K562 (cell line): ENCODE results near the gene ANO1. TPM values are rescaled to one million over a fixed set of nuclear protein-coding genes. Genes with fewer than 3 reads are reported as not detected.
A peak's percentile ranks its signal among the peaks of the same experiment; 100 is the strongest.

Experiments
- ARID2 ChIP-seq: fragments of 450-650 bp; IDR thresholded peaks from 2 replicates; pipeline ENCODE4 v1.6.1; 2017; ENCODE audit warnings: antibody characterized with exemption, mild to moderate bottlenecking
- BCOR ChIP-seq: fragments of 450-650 bp; IDR thresholded peaks from 2 replicates; pipeline ENCODE4 v1.6.1; 2016
- FOXA1 ChIP-seq: fragments of 450-650 bp; IDR thresholded peaks from 2 replicates; pipeline ENCODE4 v1.6.1; 2016; ENCODE audit warnings: mild to moderate bottlenecking, borderline replicate concordance
- GTF2E2 ChIP-seq: fragments of 200-800 bp; sonication (Bioruptor generic); IDR thresholded peaks from 2 replicates; pipeline ENCODE4 v1.6.1; 2016; ENCODE audit warnings: missing genetic modification characterization, missing compliant biosample characterization
- HDAC1 ChIP-seq, 2 experiments: fragments of 450-650 bp; IDR thresholded peaks; 2 replicates each; pipeline ENCODE4 v1.6.1; 2016 to 2017; ENCODE audit warnings: inconsistent platforms in 1 of 2, mild to moderate bottlenecking in 1 of 2, moderate library complexity in 1 of 2
- HDAC8 ChIP-seq: fragments of 450-650 bp; IDR thresholded peaks from 2 replicates; pipeline ENCODE4 v1.6.1; 2016; ENCODE audit warnings: mild to moderate bottlenecking, missing genetic modification characterization, moderate library complexity, missing compliant biosample characterization
- JUN ChIP-seq, 2 experiments: sonication (generic) in 1 of 2; formaldehyde crosslinking in 1 of 2; IDR thresholded peaks; 2 replicates each; pipeline versions ENCODE4 v1.6.1 to v1.8.0; 2012 to 2022; ENCODE audit warnings: borderline replicate concordance in 2 of 2, mild to moderate bottlenecking in 2 of 2, improper control_type of control experiment in 1 of 2, low read depth in 1 of 2, low read length in 1 of 2, missing genetic modification reagents in 1 of 2
- KDM2B ChIP-seq: fragments of 250-450 bp; sonication (Bioruptor Pico); IDR thresholded peaks from 2 replicates; pipeline ENCODE4 v1.8.0; 2021; ENCODE audit warnings: mild to moderate bottlenecking, moderate library complexity
- LARP7 ChIP-seq: fragments of 450-650 bp; IDR thresholded peaks from 2 replicates; pipeline ENCODE4 v1.6.1; 2016
- MCM3 ChIP-seq: fragments of 450-650 bp; IDR thresholded peaks from 2 replicates; pipeline ENCODE4 v1.6.1; 2016
- MTA2 ChIP-seq: fragments of 450-650 bp; IDR thresholded peaks from 2 replicates; pipeline ENCODE4 v1.6.1; 2016; ENCODE audit warnings: low read depth
- NEUROD1 ChIP-seq: fragments of 150-350 bp; IDR thresholded peaks from 2 replicates; pipeline ENCODE4 v1.6.1; 2014; ENCODE audit warnings: borderline replicate concordance, low read length, low read depth; ENCODE audit not compliant: partially characterized antibody
- NFE2L1 ChIP-seq: fragments of 450-650 bp; IDR thresholded peaks from 2 replicates; pipeline ENCODE4 v1.6.1; 2016; ENCODE audit warnings: missing genetic modification characterization, low read depth, mild to moderate bottlenecking, missing compliant biosample characterization, moderate library complexity, borderline replicate concordance
- NFRKB ChIP-seq: fragments of 450-650 bp; IDR thresholded peaks from 2 replicates; pipeline ENCODE4 v1.6.1; 2016; ENCODE audit warnings: low read depth
- PHTF2 ChIP-seq: fragments of 250-450 bp; sonication (Bioruptor Pico); IDR thresholded peaks from 2 replicates; pipeline ENCODE4 v1.5.0; 2021; ENCODE audit warnings: mild to moderate bottlenecking
- POLR2AphosphoS2 ChIP-seq: IDR thresholded peaks from 2 replicates; pipeline ENCODE4 v1.6.1; 2012; ENCODE audit warnings: low read length, improper control_type of control experiment
- RB1 ChIP-seq: fragments of 450-650 bp; IDR thresholded peaks from 2 replicates; pipeline ENCODE4 v1.6.1; 2017; ENCODE audit warnings: low read depth, mild to moderate bottlenecking
- SAP30 ChIP-seq: fragments of 200-600 bp; sonication (generic); IDR thresholded peaks from 2 replicates; pipeline ENCODE4 v1.6.1; 2012; ENCODE audit warnings: borderline replicate concordance, low read depth, mild to moderate bottlenecking, moderate library complexity, low read length, control low read depth, inconsistent platforms; ENCODE audit not compliant: insufficient read depth, poor library complexity, severe bottlenecking
- SIN3B ChIP-seq: fragments of 450-650 bp; IDR thresholded peaks from 2 replicates; pipeline ENCODE4 v1.6.1; 2017; ENCODE audit warnings: low read depth, mild to moderate bottlenecking, moderate library complexity
- SIRT6 ChIP-seq: IDR thresholded peaks from one replicate; pipeline ENCODE4 v1.6.1; 2012; ENCODE audit warnings: low read depth, mild to moderate bottlenecking, control low read depth, inconsistent platforms, low read length, moderate library complexity
- SMAD1 ChIP-seq: fragments of 150-350 bp; IDR thresholded peaks from 2 replicates; pipeline ENCODE4 v1.6.1; 2014; ENCODE audit warnings: low read length, low read depth; ENCODE audit not compliant: partially characterized antibody
- SMAD2 ChIP-seq: fragments of 150-350 bp; IDR thresholded peaks from 2 replicates; pipeline ENCODE4 v1.6.1; 2014; ENCODE audit warnings: low read depth, mild to moderate bottlenecking, low read length
- SMAD3 ChIP-seq: fragments of 450-650 bp; formaldehyde crosslinking; conservative IDR thresholded peaks from 2 replicates; pipeline ENCODE4 v1.4.0; 2020; ENCODE audit warnings: mild to moderate bottlenecking
- TBL1XR1 ChIP-seq, 2 experiments: IDR thresholded peaks; 2 replicates each; pipeline ENCODE4 v1.6.1; 2012; ENCODE audit warnings: improper control_type of control experiment in 2 of 2, low read length in 2 of 2, mild to moderate bottlenecking in 1 of 2
- ZNF311 ChIP-seq: fragments of 250-450 bp; sonication (Bioruptor Pico); IDR thresholded peaks from 2 replicates; pipeline ENCODE4 v1.4.0; 2020; ENCODE audit warnings: mild to moderate bottlenecking, moderate library complexity
- ZZZ3 ChIP-seq: fragments of 450-650 bp; IDR thresholded peaks from 2 replicates; pipeline ENCODE4 v1.6.1; 2016; ENCODE audit warnings: antibody characterized with exemption, mild to moderate bottlenecking, moderate library complexity
- polyA plus RNA-seq, 8 experiments: library from polyadenylated mRNA; depleted of rRNA in 4 of 8; stranded (reverse) in 5 of 8; unstranded in 3 of 8; fragments of >200 nt; fragmentation: Nextera tagmentation in 2 of 8; fragmentation: Illumina TruSeq in 1 of 8; extraction: Ambion mirVana in 2 of 8; extraction: Trizol in 1 of 8; gene quantifications; 2 replicates each; pipeline versions ENCODE4 v1.2.1 to v1.2.3, GENCODE V29; 2011 to 2014; ENCODE audit warnings: inconsistent platforms in 1 of 8, missing spikeins in 1 of 8
- total RNA-seq, 7 experiments: library from RNA; depleted of rRNA in 6 of 7; stranded (reverse); fragments of >200 nt in 6 of 7; fragmentation: Illumina TruSeq in 2 of 7; extraction: Trizol in 2 of 7; gene quantifications; 2 replicates each; pipeline versions ENCODE4 v1.2.1 to v1.2.3, GENCODE V29; 2011 to 2021; ENCODE audit warnings: low replicate concordance in 1 of 7
- TF ChIP-seq, protein P1 (sequence below): sonication (generic); formaldehyde crosslinking; IDR thresholded peaks from 2 replicates; pipeline ENCODE4 v1.4.0; 2020; ENCODE audit warnings: mild to moderate bottlenecking, missing genetic modification reagents
- TF ChIP-seq, protein P2 (sequence below): sonication (generic); formaldehyde crosslinking; IDR thresholded peaks from 2 replicates; pipeline ENCODE4 v1.8.1; 2022; ENCODE audit warnings: missing genetic modification reagents

Gene ANO1
- total and polyA plus RNA-seq, 9 of the 15 experiments (the other 6 are each of a cell fraction or from before 2014, with no cell fraction given), result not detected

DNA sequence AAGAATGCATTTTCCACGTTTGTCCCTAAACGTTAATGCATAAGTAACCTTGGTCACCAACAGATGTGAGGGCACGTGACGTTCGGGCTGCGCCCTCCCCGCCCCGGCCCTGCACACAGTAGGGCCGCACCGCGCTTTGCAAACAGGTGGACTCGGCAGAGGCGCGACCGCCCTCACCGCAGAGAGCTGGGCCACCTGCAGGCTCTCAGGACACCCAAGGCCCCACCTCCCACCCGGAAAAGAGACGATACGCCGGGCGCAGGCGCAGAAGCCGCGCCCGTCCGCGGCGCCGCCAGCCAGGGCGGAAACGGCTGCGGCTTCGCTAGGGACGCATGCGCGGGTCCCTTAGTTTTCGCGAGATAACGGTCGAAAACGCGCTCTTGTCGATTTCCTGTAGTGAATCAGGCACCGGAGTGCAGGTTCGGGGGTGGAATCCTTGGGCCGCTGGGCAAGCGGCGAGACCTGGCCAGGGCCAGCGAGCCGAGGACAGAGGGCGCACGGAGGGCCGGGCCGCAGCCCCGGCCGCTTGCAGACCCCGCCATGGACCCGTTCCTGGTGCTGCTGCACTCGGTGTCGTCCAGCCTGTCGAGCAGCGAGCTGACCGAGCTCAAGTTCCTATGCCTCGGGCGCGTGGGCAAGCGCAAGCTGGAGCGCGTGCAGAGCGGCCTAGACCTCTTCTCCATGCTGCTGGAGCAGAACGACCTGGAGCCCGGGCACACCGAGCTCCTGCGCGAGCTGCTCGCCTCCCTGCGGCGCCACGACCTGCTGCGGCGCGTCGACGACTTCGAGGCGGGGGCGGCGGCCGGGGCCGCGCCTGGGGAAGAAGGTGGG is 125.0 kb downstream of the ANO1 start, which contains the start of gene FADD (continued):
- no peak for TF ChIP-seq KDM2B (CRISPR knock-in tag)
- no peak for TF ChIP-seq SIRT6
- TF ChIP-seq ARID2, result no peak
- no peak for TF ChIP-seq POLR2AphosphoS2
- peak; percentile 62 for TF ChIP-seq GTF2E2
- no peak for TF ChIP-seq SAP30
- TF ChIP-seq PHTF2 (CRISPR knock-in tag), result no peak
- TF ChIP-seq ZZZ3, result no peak
- no peak for TF ChIP-seq NEUROD1
- TF ChIP-seq HDAC8, result no peak
- peak; percentile 27; the same call in 1 of the 2 replicates for TF ChIP-seq NFRKB
- TF ChIP-seq SMAD2, result no peak
- TF ChIP-seq SMAD1, result no peak
- TF ChIP-seq TBL1XR1 (IDR thresholded peaks at IDR 0.05; ENCODE audit: low read length in 2 of 2), result 0 out of 4 replicates have a peak, but pooled peaks of 1 of the 2 experiments have one; percentile 51
- TF ChIP-seq, protein P1, sequence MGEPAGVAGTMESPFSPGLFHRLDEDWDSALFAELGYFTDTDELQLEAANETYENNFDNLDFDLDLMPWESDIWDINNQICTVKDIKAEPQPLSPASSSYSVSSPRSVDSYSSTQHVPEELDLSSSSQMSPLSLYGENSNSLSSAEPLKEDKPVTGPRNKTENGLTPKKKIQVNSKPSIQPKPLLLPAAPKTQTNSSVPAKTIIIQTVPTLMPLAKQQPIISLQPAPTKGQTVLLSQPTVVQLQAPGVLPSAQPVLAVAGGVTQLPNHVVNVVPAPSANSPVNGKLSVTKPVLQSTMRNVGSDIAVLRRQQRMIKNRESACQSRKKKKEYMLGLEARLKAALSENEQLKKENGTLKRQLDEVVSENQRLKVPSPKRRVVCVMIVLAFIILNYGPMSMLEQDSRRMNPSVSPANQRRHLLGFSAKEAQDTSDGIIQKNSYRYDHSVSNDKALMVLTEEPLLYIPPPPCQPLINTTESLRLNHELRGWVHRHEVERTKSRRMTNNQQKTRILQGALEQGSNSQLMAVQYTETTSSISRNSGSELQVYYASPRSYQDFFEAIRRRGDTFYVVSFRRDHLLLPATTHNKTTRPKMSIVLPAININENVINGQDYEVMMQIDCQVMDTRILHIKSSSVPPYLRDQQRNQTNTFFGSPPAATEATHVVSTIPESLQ (CRISPR knock-in tag), result no peak; the same call in 1 of the 2 replicates
- TF ChIP-seq JUN (IDR thresholded peaks at IDR 0.05; ENCODE audit: borderline replicate concordance, low read depth, low read length), result no peak
- TF ChIP-seq JUN (CRISPR knock-in tag; IDR thresholded peaks at IDR 0.05; ENCODE audit: borderline replicate concordance), result no peak
- TF ChIP-seq BCOR, result no peak
- no peak for TF ChIP-seq LARP7
- TF ChIP-seq SIN3B, result peak; percentile 34; the same call in 1 of the 2 replicates
- no peak for TF ChIP-seq SMAD3
- no peak for TF ChIP-seq NFE2L1 (tag)
- no peak for TF ChIP-seq FOXA1
- TF ChIP-seq ZNF311 (CRISPR knock-in tag), result no peak
- TF ChIP-seq MTA2, result no peak
- TF ChIP-seq MCM3, result no peak
- TF ChIP-seq RB1, result 0 out of 2 replicates have a peak, but pooled peaks have one; percentile 16
- no peak for TF ChIP-seq HDAC1 (IDR thresholded peaks at IDR 0.05)
- TF ChIP-seq, protein P2, sequence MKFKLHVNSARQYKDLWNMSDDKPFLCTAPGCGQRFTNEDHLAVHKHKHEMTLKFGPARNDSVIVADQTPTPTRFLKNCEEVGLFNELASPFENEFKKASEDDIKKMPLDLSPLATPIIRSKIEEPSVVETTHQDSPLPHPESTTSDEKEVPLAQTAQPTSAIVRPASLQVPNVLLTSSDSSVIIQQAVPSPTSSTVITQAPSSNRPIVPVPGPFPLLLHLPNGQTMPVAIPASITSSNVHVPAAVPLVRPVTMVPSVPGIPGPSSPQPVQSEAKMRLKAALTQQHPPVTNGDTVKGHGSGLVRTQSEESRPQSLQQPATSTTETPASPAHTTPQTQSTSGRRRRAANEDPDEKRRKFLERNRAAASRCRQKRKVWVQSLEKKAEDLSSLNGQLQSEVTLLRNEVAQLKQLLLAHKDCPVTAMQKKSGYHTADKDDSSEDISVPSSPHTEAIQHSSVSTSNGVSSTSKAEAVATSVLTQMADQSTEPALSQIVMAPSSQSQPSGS (CRISPR knock-in tag), result no peak
